Measurements from ENCODE around the gene KCNMB4. TPM values are rescaled to one million over a fixed set of nuclear protein-coding genes. Genes with fewer than 3 reads are reported as not detected.

The KCNMB4 gene
- total RNA-seq, 1 experiment from 2014 or later: 8.4 TPM

- H3K4me3 Mint-ChIP-seq (ENCODE audit: low read depth, unreplicated experiment): no peak overlapping the region
- H3K36me3 Mint-ChIP-seq (ENCODE audit: insufficient read depth, unreplicated experiment): no peaks in the 10 kb centered on the region
These were observed 37.7 kb downstream of the KCNMB4 start for GRCh38 chr12:70403826-70404225.

GRCh38 chr12:70408004-70408790, 42.1 kb downstream of the KCNMB4 start:
- no TSS peak for BruUV-seq (replicated peaks)
- intact Hi-C loops (cut with micrococcal nuclease; ENCODE audit: unreplicated experiment): no loop called here
- no peak for DNase-seq
- Mint-ChIP-seq H3K4me1 (ENCODE audit: low read depth, unreplicated experiment) (no peaks in the 10 kb centered on the region), H3K27me3 (ENCODE audit: unreplicated experiment) (no peaks in the 10 kb centered on the region), H3K27ac (ENCODE audit: unreplicated experiment) (no peak overlapping the region), H3K4me3 (ENCODE audit: low read depth, unreplicated experiment) (no peak overlapping the region), H3K9me3 (ENCODE audit: low read depth, unreplicated experiment) (no peaks in the 10 kb centered on the region), H3K36me3 (ENCODE audit: insufficient read depth, unreplicated experiment) (no peaks in the 10 kb centered on the region)
- CTCF ChIA-PET: no interaction called here
- no peak for TF ChIP-seq CTCF (IDR thresholded peaks at IDR 0.05; ENCODE audit: unreplicated experiment)

More at GRCh38 chr12:70403826-70404225, 37.7 kb downstream of the KCNMB4 start:
- Mint-ChIP-seq H3K27ac (ENCODE audit: unreplicated experiment) (no peak overlapping the region), H3K27me3 (ENCODE audit: unreplicated experiment) (no peaks in the 10 kb centered on the region), H3K9me3 (ENCODE audit: low read depth, unreplicated experiment) (no peaks in the 10 kb centered on the region), H3K4me1 (ENCODE audit: low read depth, unreplicated experiment) (no peaks in the 10 kb centered on the region)
- CTCF ChIA-PET: no interaction called here
- no peak for DNase-seq
- intact Hi-C loops (cut with micrococcal nuclease; ENCODE audit: unreplicated experiment): no loop called here
- no TSS peak for BruUV-seq (replicated peaks)
- TF ChIP-seq CTCF (IDR thresholded peaks at IDR 0.05; ENCODE audit: unreplicated experiment): no peak

DNA sequence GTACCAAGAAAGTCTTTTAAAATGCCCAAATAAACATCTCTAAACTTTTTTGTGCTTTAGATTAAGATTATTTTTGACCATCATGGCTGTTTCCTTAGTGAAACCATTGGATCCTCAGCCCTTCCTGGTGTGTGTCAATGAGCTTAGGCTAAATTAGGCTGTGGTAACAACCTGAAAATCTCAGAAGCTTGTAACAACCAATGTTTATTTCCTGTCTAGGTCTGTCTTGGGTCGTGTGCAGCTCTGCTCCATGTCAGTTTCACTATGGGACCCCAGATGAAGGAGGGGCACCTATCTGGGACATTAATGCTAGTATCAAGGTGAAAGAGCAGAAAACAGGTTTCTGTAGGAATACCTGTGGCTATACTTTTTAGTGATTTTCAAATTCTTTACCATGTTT, 49.9 kb downstream of the KCNMB4 start:
- Mint-ChIP-seq H3K9me3 (ENCODE audit: low read depth, unreplicated experiment) (no peaks in the 10 kb centered on the region), H3K4me3 (ENCODE audit: low read depth, unreplicated experiment) (no peak overlapping the region), H3K27me3 (ENCODE audit: unreplicated experiment) (no peaks in the 10 kb centered on the region), H3K4me1 (ENCODE audit: low read depth, unreplicated experiment) (no peaks in the 10 kb centered on the region), H3K36me3 (ENCODE audit: insufficient read depth, unreplicated experiment) (no peaks in the 10 kb centered on the region), H3K27ac (ENCODE audit: unreplicated experiment) (no peak overlapping the region)
- no peak for DNase-seq
- TF ChIP-seq CTCF (IDR thresholded peaks at IDR 0.05; ENCODE audit: unreplicated experiment): no peak
- intact Hi-C loops (cut with micrococcal nuclease; ENCODE audit: unreplicated experiment): no loop called here
- no TSS peak for BruUV-seq (replicated peaks)
- CTCF ChIA-PET: interaction anchor here (0.6 kb wide), 1 partner anchor 1739 kb away, joined by 4 read pairs; no protein-coding TSS in a partner anchor

GRCh38 chr12:70417121-70417520, 51.0 kb downstream of the KCNMB4 start:
- no TSS peak for BruUV-seq (replicated peaks)
- no peaks in the 10 kb centered on the region for H3K9me3 Mint-ChIP-seq (ENCODE audit: low read depth, unreplicated experiment)
- CTCF ChIA-PET: no interaction called here
- no peak for TF ChIP-seq CTCF (IDR thresholded peaks at IDR 0.05; ENCODE audit: unreplicated experiment)
- intact Hi-C loops (cut with micrococcal nuclease; ENCODE audit: unreplicated experiment): no loop called here
- H3K36me3 Mint-ChIP-seq (ENCODE audit: insufficient read depth, unreplicated experiment): no peaks in the 10 kb centered on the region
- no peak for DNase-seq
- H3K4me3 Mint-ChIP-seq (ENCODE audit: low read depth, unreplicated experiment): no peak overlapping the region
- no peak overlapping the region for H3K27ac Mint-ChIP-seq (ENCODE audit: unreplicated experiment)
- no peaks in the 10 kb centered on the region for H3K27me3 Mint-ChIP-seq (ENCODE audit: unreplicated experiment)
- H3K4me1 Mint-ChIP-seq (ENCODE audit: low read depth, unreplicated experiment): no peaks in the 10 kb centered on the region
